ENCODE measurements around the gene SYNPR.
A peak's percentile ranks its signal among the peaks of the same experiment; 100 is the strongest.

DNA sequence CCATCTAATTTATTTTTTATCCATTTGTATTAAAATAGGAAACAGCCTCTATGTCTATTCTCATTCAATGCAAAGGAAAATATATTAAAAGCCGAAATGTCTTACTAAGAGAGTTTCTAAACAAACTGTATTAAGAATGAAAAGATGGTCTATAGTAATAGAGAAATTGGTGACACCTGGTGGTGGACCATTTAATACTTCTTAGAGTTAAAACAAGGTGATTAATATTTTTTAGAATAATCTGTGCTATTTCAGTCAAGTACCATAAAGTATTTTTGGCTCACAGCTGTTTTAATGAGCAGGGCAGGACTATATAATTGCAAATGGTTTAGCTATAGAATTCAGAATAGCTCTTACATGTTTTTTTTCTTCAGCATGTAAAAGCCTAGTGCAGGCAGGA lies 55.7 kb downstream of the SYNPR start:
- TF ChIP-seq CTCF (IDR thresholded peaks at IDR 0.05; ENCODE audit: insufficient read depth, low read depth, low read length) (peak; percentile 20), EZH2 (IDR thresholded peaks at IDR 0.05; ENCODE audit: insufficient read depth, low read length) (no peak)
